Activated CD8-positive, alpha-beta memory T cell treated with anti-CD3 and anti-CD28 coated beads, Interleukin-2, amount 10 ng/mL, durations not matched to agents 7 days and 5 days (primary cell): Measurements from ENCODE around the gene FBXW12. TPM values are rescaled to one million over a fixed set of nuclear protein-coding genes. Genes with fewer than 3 reads are reported as not detected.

Source experiments
- ATAC-seq: fragments of 150-1000 bp; cut with Tn5 transposase; one replicate; pipeline ENCODE4 v1.10.0; 2021; ENCODE audit warnings: moderate library complexity
- CTCF ChIA-PET: fragments of 350-600 bp; sonication (Branson Sonifier 250); formaldehyde crosslinking; loops from one replicate; lab custom pipeline; 2021; ENCODE audit warnings: antibody characterized with exemption; lab: Charles Lee
- DNase-seq: peaks from one replicate; pipeline ENCODE4 v3.0.0-alpha.2; 2020
- H3K27ac Mint-ChIP-seq: one replicate; pipeline ENCODE4 v1.8.0; 2021; ENCODE audit warnings: mild to moderate bottlenecking, mixed read lengths
- H3K27me3 Mint-ChIP-seq: one replicate; pipeline ENCODE4 v1.8.0; 2021; ENCODE audit warnings: mixed read lengths
- H3K36me3 Mint-ChIP-seq: one replicate; pipeline ENCODE4 v1.8.0; 2021; ENCODE audit warnings: mild to moderate bottlenecking, mixed read lengths
- H3K4me1 Mint-ChIP-seq: one replicate; pipeline ENCODE4 v1.8.0; 2021; ENCODE audit warnings: mixed read lengths
- H3K4me3 Mint-ChIP-seq: one replicate; pipeline ENCODE4 v1.8.0; 2021; ENCODE audit warnings: mild to moderate bottlenecking, moderate library complexity, mixed read lengths
- H3K9me3 Mint-ChIP-seq: one replicate; pipeline ENCODE4 v1.8.0; 2022; ENCODE audit warnings: low read depth, mixed read lengths
- total RNA-seq, 2 experiments: library from RNA; stranded (reverse); gene quantifications; one replicate each; pipeline ENCODE4 v1.2.3, GENCODE V29; 2021

FBXW12 gene
- total RNA-seq, 2 experiments from 2014 or later, result not detected

DNA sequence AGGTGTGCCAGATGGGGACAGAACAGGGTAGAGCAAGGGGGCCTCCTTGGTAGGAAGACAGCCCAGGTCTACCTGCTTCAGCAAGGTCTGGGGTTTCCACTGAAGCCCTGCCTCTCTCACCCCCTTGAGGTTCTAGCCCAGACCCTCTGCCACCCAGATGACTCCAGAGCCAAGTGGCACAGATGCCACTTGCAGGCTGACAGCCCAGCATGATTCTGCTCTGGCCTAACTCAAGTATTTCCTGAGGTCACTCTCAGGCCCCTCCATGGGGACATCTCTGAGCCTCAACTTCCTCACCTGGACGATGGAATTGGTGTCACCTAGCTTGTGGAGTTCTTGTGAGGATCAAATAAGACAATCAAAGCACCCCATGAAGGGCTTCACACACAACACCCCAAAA is 34.0 kb downstream of the FBXW12 start:
- DNase-seq (peak; percentile 34), ATAC-seq (no peak)
- no peak overlapping the region for H3K4me3 Mint-ChIP-seq
- CTCF ChIA-PET, result interaction anchor here (4.3 kb wide), 1 partner anchor 30 kb away, joined by 34 read pairs; no protein-coding TSS in a partner anchor
- H3K27me3 Mint-ChIP-seq, result no peaks in the 10 kb centered on the region
- H3K27ac Mint-ChIP-seq, result no peak overlapping the region
- no peaks in the 10 kb centered on the region for H3K4me1 Mint-ChIP-seq
- H3K36me3 Mint-ChIP-seq, result no peaks in the 10 kb centered on the region
- no peaks in the 10 kb centered on the region for H3K9me3 Mint-ChIP-seq

DNA sequence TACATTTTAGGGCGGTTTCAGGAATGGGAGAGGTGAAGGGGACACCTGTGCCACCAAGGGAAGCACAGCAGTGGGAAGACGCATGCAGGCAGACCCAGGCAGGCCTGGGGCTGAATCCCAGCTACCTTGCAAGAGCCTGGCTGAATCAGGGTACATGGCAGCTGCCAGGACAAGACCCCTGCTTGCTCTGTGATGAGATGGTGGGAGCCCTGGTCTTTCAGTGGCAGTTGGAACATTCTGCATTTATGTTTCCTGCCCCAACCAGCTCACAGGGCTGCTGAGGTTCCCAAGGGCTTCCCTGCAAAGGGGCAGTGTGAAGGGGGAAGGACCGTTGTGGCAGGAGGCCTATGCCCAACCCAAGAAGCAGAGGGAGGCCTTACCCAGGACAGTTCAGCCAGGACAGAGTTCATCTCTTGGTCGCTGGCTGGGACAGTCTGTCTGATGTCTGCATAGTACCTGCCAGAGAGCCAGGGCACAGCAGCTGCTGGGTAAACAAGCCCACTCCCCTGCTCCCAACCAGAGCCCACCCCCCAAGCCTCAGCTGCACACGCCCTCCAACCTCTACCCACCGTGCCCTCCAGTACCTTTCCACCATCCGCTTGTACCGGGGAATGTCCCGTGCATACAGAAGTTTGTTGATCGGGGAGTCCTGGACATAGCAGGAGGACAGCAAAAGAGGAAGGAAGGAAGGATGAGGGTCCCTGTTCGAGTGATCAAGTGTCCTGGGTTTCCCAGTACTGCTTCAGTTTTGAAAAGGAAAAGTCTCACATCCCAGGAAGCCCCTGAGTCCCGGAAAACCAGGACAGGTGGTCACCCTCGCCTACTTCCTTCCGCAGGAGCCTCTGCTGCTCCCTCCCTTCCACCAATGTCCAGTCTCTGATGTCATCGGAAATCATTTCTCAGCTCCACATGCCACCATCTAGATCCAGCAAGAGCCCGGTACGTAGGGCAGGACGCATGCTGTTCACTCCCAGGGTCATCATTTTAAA is 34.7 kb downstream of the FBXW12 start:
- peak; percentile 35 for DNase-seq
- H3K27me3 Mint-ChIP-seq, result no peaks in the 10 kb centered on the region
- no peaks in the 10 kb centered on the region for H3K9me3 Mint-ChIP-seq
- ATAC-seq, result no peak
- CTCF ChIA-PET, result interaction anchor here (0.8 to 4.3 kb wide), 7 partner anchors 8 to 29 kb away, joined by 3 to 34 read pairs (median 3); no protein-coding TSS in a partner anchor
- H3K4me3 Mint-ChIP-seq, result no peak overlapping the region
- H3K27ac Mint-ChIP-seq, result no peak overlapping the region
- H3K36me3 Mint-ChIP-seq, result no peaks in the 10 kb centered on the region
- H3K4me1 Mint-ChIP-seq, result no peaks in the 10 kb centered on the region

DNA sequence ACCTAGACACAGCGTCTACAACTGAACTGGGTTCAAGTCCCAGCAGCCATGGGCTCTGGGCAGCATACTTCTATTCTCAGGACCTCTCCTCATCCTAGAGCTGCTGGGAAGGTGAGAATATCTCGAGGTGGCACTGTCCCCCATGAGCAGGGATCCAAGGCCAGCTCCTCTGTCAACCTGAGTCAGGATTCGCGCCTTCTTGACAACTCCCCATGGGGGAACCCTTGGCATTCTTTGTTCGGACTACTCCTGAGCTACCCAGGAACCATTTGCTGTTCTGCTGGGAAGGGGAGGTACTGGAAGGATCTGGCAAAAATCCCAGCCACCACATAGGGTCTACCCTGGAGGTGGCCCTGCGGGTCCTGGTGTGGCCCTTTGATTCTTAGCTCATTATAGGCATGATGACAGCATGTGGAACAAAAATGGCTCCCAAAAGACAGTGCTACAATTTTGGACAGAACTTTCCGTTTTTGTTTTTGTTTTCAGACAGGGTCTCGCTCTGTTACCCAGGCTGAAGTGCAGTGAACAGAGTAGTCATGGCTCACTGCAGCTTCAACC is 35.6 kb downstream of the FBXW12 start:
- CTCF ChIA-PET, result interaction anchor here (0.8 to 2.1 kb wide), 7 partner anchors 9 to 31 kb away, joined by 3 to 25 read pairs (median 3); no protein-coding TSS in a partner anchor
- H3K4me1 Mint-ChIP-seq, result no peaks in the 10 kb centered on the region

DNA sequence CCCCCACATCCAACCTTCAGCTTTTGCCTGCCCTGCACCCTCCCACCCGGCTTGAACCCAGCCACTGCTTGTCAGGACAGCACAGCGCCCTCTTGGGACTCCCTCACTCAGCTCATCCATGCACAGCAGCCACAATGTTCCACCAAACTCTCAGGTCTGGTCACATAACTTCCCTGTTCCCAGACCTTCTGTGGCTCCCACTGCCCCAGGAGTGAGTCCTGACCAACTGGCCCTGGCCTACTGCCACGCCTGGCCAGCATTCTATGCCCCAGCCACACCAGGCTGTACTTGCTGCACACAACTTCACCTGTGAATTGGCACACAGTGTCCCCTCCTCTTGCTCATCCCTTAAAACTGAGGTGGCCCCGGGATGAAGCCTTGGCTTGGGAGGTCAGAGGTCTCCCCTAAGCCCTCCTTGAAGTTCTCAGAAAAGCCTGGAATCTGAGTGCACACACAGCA is 36.8 kb downstream of the FBXW12 start:
- ATAC-seq (no peak), DNase-seq (peak; percentile 40)
- CTCF ChIA-PET, result interaction anchor here (1.4 to 2.1 kb wide), 3 partner anchors 10 to 32 kb away, joined by 3 to 25 read pairs (median 3); no protein-coding TSS in a partner anchor
- no peaks in the 10 kb centered on the region for H3K27me3 Mint-ChIP-seq
- H3K9me3 Mint-ChIP-seq, result no peaks in the 10 kb centered on the region
- no peaks in the 10 kb centered on the region for H3K4me1 Mint-ChIP-seq
- no peak overlapping the region for H3K27ac Mint-ChIP-seq
- no peak overlapping the region for H3K4me3 Mint-ChIP-seq
- no peaks in the 10 kb centered on the region for H3K36me3 Mint-ChIP-seq

More for the DNA sequence above, 35.6 kb downstream of the FBXW12 start:
- Mint-ChIP-seq H3K9me3 (no peaks in the 10 kb centered on the region), H3K36me3 (no peaks in the 10 kb centered on the region), H3K4me3 (no peak overlapping the region), H3K27me3 (no peaks in the 10 kb centered on the region), H3K27ac (no peak overlapping the region)
- DNase-seq, result peak; percentile 28
- ATAC-seq, result no peak

DNA sequence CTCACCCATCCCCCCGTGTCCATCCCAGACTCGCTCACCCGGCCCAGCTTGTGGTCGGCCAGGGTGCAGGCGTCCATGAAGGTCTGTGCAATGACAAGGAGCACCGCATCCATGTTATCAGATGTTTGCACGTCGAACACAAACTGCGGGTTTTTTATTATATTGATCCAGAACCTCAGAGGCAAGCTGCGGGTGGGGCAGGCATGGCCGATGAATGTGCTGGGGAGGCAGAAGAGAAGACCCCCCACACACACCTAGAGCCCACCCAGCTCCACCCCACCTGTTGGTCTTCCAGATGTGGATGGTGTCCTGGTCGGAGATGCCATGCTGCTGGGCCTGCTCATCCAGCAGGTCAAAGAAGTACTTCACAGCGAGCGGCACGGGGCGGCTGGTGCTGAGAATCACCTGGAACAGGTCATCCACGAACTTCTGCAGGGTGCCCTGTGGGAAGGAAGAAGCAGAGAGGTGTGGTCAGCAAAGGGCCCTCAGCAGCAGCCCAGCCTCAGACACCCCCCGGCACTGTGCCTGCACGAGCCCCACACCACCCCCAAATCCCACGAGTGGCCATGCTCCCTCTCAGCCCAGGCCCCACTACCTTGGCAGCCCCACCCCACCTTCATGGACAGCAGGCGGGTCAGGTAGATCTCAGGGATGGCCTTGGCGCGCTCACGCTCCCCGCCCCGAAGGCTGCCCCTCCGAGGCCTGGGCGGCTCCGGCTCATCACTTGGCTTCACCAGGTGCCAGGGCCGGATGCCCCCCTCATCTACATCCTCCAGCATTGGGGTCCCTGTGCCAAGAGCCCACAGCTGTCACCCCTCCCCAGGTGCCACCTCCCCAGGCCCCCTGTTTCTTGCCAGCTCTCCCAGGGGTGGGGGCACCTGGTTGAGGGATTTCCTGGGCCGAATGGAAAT is 37.5 kb downstream of the FBXW12 start:
- no peak overlapping the region for H3K27ac Mint-ChIP-seq
- no peaks in the 10 kb centered on the region for H3K4me1 Mint-ChIP-seq
- no peaks in the 10 kb centered on the region for H3K9me3 Mint-ChIP-seq
- no peaks in the 10 kb centered on the region for H3K36me3 Mint-ChIP-seq
- ATAC-seq, result no peak
- H3K27me3 Mint-ChIP-seq, result no peaks in the 10 kb centered on the region
- CTCF ChIA-PET, result interaction anchor here (2.1 to 4.1 kb wide), 2 partner anchors 26 kb away, joined by 25 read pairs; no protein-coding TSS in a partner anchor
- no peak for DNase-seq
- no peak overlapping the region for H3K4me3 Mint-ChIP-seq

DNA sequence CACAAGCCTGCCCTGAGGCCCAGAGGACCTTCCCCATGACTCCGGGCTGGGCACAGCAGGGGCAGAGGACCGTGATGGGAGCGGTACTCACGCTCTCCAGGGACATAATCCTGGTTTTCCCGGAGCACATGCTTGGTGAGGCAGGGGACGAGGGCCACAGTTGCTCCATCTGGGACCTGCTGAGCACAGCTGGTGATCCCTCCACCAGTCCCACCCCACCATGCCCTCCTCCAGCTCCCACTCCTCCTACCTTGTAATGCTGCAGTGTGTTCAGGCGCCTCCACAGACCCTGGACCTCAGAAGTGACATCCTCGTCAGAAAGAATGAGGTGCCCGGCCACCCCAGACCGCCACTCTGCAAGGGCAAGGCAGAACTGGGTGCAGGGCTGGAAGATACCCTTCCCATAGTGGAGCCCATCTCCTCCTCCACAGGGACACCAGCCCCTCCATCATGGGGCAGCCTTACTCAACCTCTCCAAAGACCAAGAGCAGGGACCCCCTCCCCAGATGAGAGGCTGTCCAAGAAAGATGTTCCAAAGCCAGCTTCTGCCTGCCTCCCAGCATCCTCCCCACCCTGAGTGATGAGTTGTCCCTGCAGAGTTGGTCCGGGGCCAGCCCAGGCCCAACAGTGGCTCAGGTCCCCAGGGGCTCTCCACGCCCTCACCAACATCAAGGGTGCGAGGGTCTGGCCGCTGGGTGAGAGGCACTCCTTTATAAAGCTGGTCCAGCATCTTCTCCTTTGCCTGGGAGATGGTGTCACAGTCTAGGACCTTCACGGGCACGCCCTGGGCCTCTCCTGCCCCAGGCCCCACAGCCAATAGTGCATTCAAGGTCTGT is 38.4 kb downstream of the FBXW12 start:
- H3K4me1 Mint-ChIP-seq, result no peaks in the 10 kb centered on the region
- H3K4me3 Mint-ChIP-seq, result no peak overlapping the region
- no peak overlapping the region for H3K27ac Mint-ChIP-seq
- H3K27me3 Mint-ChIP-seq, result no peaks in the 10 kb centered on the region
- H3K36me3 Mint-ChIP-seq, result no peaks in the 10 kb centered on the region
- no peaks in the 10 kb centered on the region for H3K9me3 Mint-ChIP-seq
- ATAC-seq (no peak), DNase-seq (no peak)
- CTCF ChIA-PET, result interaction anchor here (4.1 kb wide), 1 partner anchor 26 kb away, joined by 25 read pairs; no protein-coding TSS in a partner anchor

DNA sequence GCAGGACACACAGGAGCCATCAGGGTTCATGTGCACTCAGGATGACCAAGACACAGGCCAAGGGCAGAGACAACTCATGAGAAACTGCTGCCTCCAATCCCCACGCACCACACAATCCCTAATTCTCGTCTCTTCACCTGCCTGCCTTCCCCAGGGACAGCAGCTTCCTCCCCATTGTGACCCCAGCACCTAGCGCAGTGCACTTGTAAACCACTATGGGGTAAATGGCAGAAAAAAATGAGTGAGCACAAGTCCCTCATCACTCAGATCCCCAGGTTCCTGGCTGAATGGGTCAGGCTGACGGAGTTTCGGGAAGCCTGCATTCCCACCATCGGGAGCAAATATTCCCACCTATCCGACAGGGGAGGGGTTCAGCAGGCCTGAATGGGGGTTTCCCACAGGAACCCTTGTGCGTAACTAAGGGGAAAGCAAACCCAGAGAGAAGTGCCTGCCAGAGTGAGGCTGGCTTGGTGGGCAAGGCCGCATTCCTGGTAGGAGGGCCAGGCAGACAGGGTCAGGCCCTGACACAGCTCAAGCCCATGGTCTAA is 39.1 kb downstream of the FBXW12 start:
- no peaks in the 10 kb centered on the region for H3K9me3 Mint-ChIP-seq
- no peak overlapping the region for H3K27ac Mint-ChIP-seq
- ATAC-seq, result no peak
- no peaks in the 10 kb centered on the region for H3K27me3 Mint-ChIP-seq
- no peak overlapping the region for H3K4me3 Mint-ChIP-seq
- H3K4me1 Mint-ChIP-seq, result no peaks in the 10 kb centered on the region
- no peaks in the 10 kb centered on the region for H3K36me3 Mint-ChIP-seq
- CTCF ChIA-PET, result interaction anchor here (1.6 to 4.1 kb wide), 2 partner anchors 10 to 25 kb away, joined by 12 to 25 read pairs; no protein-coding TSS in a partner anchor
- DNase-seq, result no peak

DNA sequence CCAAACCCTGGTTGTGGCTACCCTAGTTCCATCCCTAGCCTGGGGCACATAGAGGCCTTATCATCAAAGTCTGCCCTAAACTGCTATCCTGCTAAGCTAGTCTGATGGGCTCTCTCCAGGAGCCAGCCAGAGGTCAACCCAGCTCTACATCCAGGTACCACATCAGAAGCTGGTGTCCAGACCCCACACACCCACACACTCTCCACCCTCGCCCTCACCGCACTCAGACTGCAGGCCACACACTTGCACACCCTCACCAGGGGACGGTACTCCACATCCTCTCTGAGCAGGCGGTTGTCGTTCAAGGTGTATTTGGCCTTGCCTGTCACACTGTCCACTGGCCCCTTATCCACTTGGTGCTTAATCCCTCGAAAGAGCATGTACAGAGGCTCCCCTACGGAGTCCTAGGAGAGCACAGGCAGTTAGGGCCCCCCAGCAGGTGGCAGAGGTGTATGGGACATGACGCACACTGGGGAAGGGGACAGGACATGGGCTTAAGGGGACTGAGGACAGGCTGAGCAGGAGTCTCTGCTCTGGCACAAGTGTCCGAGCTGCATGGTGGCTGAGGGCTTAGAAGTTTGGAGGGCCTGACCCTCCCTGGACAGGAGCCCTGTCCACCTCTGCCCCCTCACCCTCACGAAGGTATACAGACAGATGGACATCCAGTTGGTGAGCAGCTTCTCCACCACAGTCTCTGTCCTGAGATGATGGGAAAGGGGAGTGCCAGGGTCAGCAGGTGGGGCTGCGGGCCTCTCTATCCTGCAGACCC is 39.8 kb downstream of the FBXW12 start:
- CTCF ChIA-PET, result interaction anchor here (1.6 to 4.1 kb wide), 2 partner anchors 11 to 24 kb away, joined by 12 to 25 read pairs; no protein-coding TSS in a partner anchor
- no peaks in the 10 kb centered on the region for H3K4me1 Mint-ChIP-seq

DNA sequence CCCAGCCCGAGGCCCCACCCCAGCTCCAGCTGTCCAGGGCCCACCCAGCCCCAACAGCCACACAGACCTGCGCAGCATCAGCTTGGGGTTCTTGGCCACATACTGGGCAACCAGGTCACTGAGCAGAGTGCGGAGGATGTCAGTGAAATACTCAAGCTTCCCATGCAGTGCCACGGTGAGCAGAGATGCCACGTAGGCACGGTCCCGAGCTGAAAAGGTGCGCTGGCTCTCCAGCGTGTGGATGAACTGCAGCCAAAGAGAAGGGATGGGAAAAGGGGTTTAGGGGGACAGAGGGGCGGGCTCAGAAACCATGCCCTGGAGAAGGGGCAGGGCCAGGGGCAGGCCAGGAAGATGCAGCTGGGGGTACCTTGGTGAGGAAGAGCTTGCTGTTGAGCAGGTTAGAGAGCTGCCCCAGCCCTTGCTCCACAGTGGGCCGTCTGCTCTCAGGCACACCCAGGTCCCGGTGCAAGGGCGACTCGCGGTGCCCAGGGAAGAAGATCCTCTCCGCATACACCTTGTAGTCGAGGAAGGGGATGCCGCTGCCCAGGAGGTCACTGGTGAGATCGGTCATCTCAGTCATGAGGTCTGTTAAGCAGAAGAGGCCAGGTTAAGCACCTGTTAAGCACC is 40.5 kb downstream of the FBXW12 start:
- H3K27me3 Mint-ChIP-seq, result no peaks in the 10 kb centered on the region
- H3K4me3 Mint-ChIP-seq, result no peak overlapping the region
- no peaks in the 10 kb centered on the region for H3K4me1 Mint-ChIP-seq
- DNase-seq (no peak), ATAC-seq (no peak)
- no peaks in the 10 kb centered on the region for H3K36me3 Mint-ChIP-seq
- no peak overlapping the region for H3K27ac Mint-ChIP-seq
- no peaks in the 10 kb centered on the region for H3K9me3 Mint-ChIP-seq
- CTCF ChIA-PET, result interaction anchor here (1.6 to 4.1 kb wide), 2 partner anchors 11 to 23 kb away, joined by 12 to 25 read pairs; no protein-coding TSS in a partner anchor

More for the DNA sequence above, 39.8 kb downstream of the FBXW12 start:
- H3K27ac Mint-ChIP-seq, result no peak overlapping the region
- ATAC-seq, result no peak
- no peaks in the 10 kb centered on the region for H3K9me3 Mint-ChIP-seq
- no peaks in the 10 kb centered on the region for H3K36me3 Mint-ChIP-seq
- no peaks in the 10 kb centered on the region for H3K27me3 Mint-ChIP-seq
- H3K4me3 Mint-ChIP-seq, result no peak overlapping the region
- DNase-seq, result no peak

DNA sequence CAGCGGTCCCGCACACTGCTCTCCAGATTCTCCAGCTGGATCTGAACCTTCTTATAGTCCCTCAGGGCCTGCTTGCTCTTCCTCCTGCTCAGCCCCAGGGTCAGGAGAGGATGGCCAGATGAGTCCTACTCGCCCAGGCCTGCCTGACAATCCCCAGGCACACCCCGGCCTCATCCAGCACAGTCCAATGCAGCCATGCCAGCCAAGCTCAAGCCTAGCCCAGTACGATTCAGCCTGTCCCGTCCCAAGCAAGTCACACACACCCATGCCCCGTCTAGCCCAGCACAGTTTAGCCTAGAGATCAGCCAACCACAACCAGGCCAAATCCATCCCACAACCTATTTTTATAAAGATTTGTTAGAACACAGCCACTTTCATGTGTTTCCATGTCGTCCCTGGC is 41.1 kb downstream of the FBXW12 start:
- ATAC-seq, result no peak
- Mint-ChIP-seq H3K4me1 (no peaks in the 10 kb centered on the region), H3K36me3 (no peaks in the 10 kb centered on the region), H3K27ac (no peak overlapping the region), H3K27me3 (no peaks in the 10 kb centered on the region), H3K9me3 (no peaks in the 10 kb centered on the region), H3K4me3 (no peak overlapping the region)
- CTCF ChIA-PET, result interaction anchor here (4.1 kb wide), 1 partner anchor 23 kb away, joined by 25 read pairs; no protein-coding TSS in a partner anchor
- no peak for DNase-seq

DNA sequence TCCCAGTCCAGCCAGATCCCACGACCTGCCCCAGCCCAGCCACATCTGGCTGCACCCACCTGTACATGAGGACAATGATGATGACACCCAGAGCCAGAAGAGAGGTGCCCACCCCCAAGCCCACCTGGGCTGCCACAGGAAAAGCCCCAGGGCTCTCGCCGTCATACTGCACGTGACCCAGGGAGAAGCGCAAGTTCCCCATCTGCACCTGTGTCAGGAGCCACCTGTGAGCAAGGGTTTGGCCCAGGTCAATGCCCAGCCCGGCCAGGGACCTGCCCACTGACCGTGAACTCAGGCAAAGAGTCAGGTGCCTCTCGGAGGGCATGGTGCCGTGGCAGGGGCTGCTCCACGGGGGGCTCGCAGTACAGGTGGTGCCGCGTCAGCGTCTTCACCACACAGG is 41.6 kb downstream of the FBXW12 start:
- Mint-ChIP-seq H3K27me3 (no peaks in the 10 kb centered on the region), H3K4me1 (no peaks in the 10 kb centered on the region), H3K9me3 (no peaks in the 10 kb centered on the region), H3K36me3 (no peaks in the 10 kb centered on the region), H3K4me3 (no peak overlapping the region), H3K27ac (no peak overlapping the region)
- CTCF ChIA-PET, result interaction anchor here (4.1 kb wide), 1 partner anchor 22 kb away, joined by 25 read pairs; no protein-coding TSS in a partner anchor
- no peak for ATAC-seq
- no peak for DNase-seq
